Measurements from ENCODE around the gene SHANK1. TPM values are rescaled to one million over a fixed set of nuclear protein-coding genes. Genes with fewer than 3 reads are reported as not detected.
"Not testable (repeated sequence)": the region's sequence is repeated elsewhere in the genome, so short reads cannot be mapped to it uniquely, and the experiment has no call there.

SHANK1 gene
- total and polyA plus RNA-seq, 9 donors = 0.20 to 11.1 (median 2.5) TPM

GRCh38 chr19:50624949-50625600, 94.5 kb downstream of the SHANK1 start:
- DNase-seq = no peak
- Histone ChIP-seq H3K27ac (no peak overlapping the region), H3K4me3 (no peak overlapping the region), H3K4me1 (ENCODE audit: insufficient read depth) (no peaks in the 10 kb centered on the region), H3K9me3 (no peaks in the 10 kb centered on the region), H3K36me3 (no peaks in the 10 kb centered on the region), H3K27me3 (no peaks in the 10 kb centered on the region)
- intact Hi-C loops (cut with DNase I) = no loop called here
- WGBS, 3 donors = 87 to 91% (median 90%) methylated on average over 43 to 44 of the region's 44 CpGs
- TF ChIP-seq POLR2A (IDR thresholded peaks at IDR 0.05) (no peak), EP300 (IDR thresholded peaks at IDR 0.05) (no peak)
- TF ChIP-seq, protein P1, sequence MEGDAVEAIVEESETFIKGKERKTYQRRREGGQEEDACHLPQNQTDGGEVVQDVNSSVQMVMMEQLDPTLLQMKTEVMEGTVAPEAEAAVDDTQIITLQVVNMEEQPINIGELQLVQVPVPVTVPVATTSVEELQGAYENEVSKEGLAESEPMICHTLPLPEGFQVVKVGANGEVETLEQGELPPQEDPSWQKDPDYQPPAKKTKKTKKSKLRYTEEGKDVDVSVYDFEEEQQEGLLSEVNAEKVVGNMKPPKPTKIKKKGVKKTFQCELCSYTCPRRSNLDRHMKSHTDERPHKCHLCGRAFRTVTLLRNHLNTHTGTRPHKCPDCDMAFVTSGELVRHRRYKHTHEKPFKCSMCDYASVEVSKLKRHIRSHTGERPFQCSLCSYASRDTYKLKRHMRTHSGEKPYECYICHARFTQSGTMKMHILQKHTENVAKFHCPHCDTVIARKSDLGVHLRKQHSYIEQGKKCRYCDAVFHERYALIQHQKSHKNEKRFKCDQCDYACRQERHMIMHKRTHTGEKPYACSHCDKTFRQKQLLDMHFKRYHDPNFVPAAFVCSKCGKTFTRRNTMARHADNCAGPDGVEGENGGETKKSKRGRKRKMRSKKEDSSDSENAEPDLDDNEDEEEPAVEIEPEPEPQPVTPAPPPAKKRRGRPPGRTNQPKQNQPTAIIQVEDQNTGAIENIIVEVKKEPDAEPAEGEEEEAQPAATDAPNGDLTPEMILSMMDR (IDR thresholded peaks at IDR 0.05) = no peak

GRCh38 chr19:50620394-50620906, 99.2 kb downstream of the SHANK1 start:
- H3K9me3 ChIP-seq; H3K4me1 ChIP-seq (ENCODE audit: insufficient read depth); H3K27me3 ChIP-seq; intact Hi-C loops (cut with DNase I); H3K4me3 ChIP-seq; H3K27ac ChIP-seq; DNase-seq; H3K36me3 ChIP-seq: not testable (repeated sequence)
- 64 to 81% (median 76%) methylated on average over 4 to 5 of the region's 5 CpGs for WGBS, 3 donors

- H3K27ac ChIP-seq; H3K4me3 ChIP-seq; intact Hi-C loops (cut with DNase I); DNase-seq; H3K27me3 ChIP-seq; H3K36me3 ChIP-seq; H3K4me1 ChIP-seq (ENCODE audit: insufficient read depth); H3K9me3 ChIP-seq: not testable (repeated sequence)
- WGBS, 3 donors = 78 to 83% (median 79%) methylated on average over 5 of the region's 5 CpGs
Observed at GRCh38 chr19:50619184-50619583, 100.4 kb downstream of the SHANK1 start.

GRCh38 chr19:50618379-50618778, 101.2 kb downstream of the SHANK1 start:
- H3K4me1 ChIP-seq (ENCODE audit: insufficient read depth); H3K4me3 ChIP-seq; H3K27me3 ChIP-seq; intact Hi-C loops (cut with DNase I); H3K9me3 ChIP-seq; DNase-seq; H3K36me3 ChIP-seq; H3K27ac ChIP-seq: not testable (repeated sequence)
- WGBS, 3 donors = 74 to 80% (median 78%) methylated on average over 4 of the region's 5 CpGs

DNA sequence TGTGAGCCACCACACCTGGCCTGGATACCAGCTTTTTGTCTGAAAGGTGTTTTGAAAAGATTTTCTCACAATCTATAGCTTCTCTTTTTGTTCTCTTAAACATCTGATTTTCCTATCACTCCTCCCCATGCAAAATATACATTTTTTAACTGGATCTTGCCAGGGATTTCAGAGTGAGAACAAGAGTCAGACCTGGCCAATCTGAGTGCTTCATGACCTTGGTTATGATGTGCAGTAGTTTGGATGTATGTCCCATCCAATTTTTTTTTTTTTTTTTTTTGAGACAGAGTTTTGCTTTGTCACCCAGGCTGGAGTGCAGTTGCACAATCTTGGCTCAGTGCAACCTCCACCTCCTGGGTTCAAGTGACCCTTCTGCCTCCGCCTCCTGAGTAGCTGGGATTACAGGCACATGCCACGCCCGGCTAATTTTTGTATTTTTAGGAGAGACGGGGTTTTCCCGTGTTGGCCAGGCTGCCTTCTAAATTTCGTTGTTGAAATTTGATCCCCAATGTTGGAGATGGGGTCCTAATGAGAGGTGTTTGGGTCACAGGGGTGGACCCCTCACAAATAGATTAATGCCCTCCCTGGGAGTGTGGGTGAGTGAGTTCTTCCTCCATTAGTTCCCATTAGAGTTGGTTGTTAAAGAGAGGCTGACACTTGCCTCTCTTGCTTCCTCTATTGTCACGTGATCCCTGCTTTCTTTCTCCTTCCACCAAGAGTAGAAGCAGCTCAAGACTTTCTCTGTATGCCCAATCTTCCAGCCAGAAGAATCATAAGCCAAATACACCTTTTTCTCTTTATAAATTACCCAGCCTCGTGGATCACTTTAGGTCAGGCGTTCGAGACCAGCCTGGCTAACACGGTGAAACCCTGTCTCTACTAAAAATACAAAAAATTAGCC, 106.8 kb downstream of the SHANK1 start:
- intact Hi-C loops (cut with DNase I); H3K9me3 ChIP-seq; H3K4me3 ChIP-seq; H3K27me3 ChIP-seq; H3K27ac ChIP-seq; H3K36me3 ChIP-seq; DNase-seq; H3K4me1 ChIP-seq (ENCODE audit: insufficient read depth): not testable (repeated sequence)
- WGBS, 3 donors = 75 to 82% (median 77%) methylated on average over 11 of the region's 11 CpGs

Other genes starting within 250 kb of the SHANK1 start
- 100 to 1,000 TPM in 3 of 7 donors, 10 to 100 TPM in 4; 50.4 to 132 (median 96.7) TPM for gene EMC10, start 243.3 kb downstream of the SHANK1 start, total RNA-seq
- gene EMC10, start 243.3 kb downstream of the SHANK1 start, polyA plus RNA-seq = 100 to 1,000 TPM in 1 of 2 donors, 10 to 100 TPM in 1; 27.6 to 113 TPM
- 10 to 100 TPM in 1 of 7 donors, 1 to 10 TPM in 6; 2.1 to 10.3 (median 3.3) TPM for gene GARIN5A, start 243.0 kb downstream of the SHANK1 start, total RNA-seq
- 1 to 10 TPM in 1 of 2 donors, under 1 TPM in 1; 0.47 to 4.3 TPM for gene GARIN5A, start 243.0 kb downstream of the SHANK1 start, polyA plus RNA-seq
- 10 to 100 TPM; 15.0 to 28.9 (median 21.8) TPM for gene JOSD2, start 208.6 kb downstream of the SHANK1 start, total RNA-seq
- gene JOSD2, start 208.6 kb downstream of the SHANK1 start, polyA plus RNA-seq = 10 to 100 TPM in 1 of 2 donors, not detected in 1; 42.5 TPM
- gene ASPDH, start 205.9 kb downstream of the SHANK1 start, total RNA-seq = not detected
- not detected for gene ASPDH, start 205.9 kb downstream of the SHANK1 start, polyA plus RNA-seq
- 1 to 10 TPM; 1.2 to 7.9 (median 2.5) TPM for gene LRRC4B, start 151.4 kb downstream of the SHANK1 start, total RNA-seq
- gene LRRC4B, start 151.4 kb downstream of the SHANK1 start, polyA plus RNA-seq = 1 to 10 TPM in 1 of 2 donors, under 1 TPM in 1; 0.12 to 5.6 TPM
- gene SYT3, start 79.9 kb downstream of the SHANK1 start, total RNA-seq = under 1 TPM in 1 of 7 donors, not detected in 6; 0.08 TPM
- under 1 TPM; 0.10 to 0.32 TPM for gene SYT3, start 79.9 kb downstream of the SHANK1 start, polyA plus RNA-seq
- gene C19orf81, start 70.4 kb downstream of the SHANK1 start, total RNA-seq = 10 to 100 TPM in 1 of 7 donors, 1 to 10 TPM in 3, not detected in 3; 1.1 to 12.6 (median 2.1) TPM
- not detected for gene C19orf81, start 70.4 kb downstream of the SHANK1 start, polyA plus RNA-seq
- gene CLEC11A, start 3.6 kb upstream of the SHANK1 start, total RNA-seq = 100 to 1,000 TPM in 1 of 7 donors, 10 to 100 TPM in 6; 17.3 to 120 (median 33.8) TPM
- gene CLEC11A, start 3.6 kb upstream of the SHANK1 start, polyA plus RNA-seq = 10 to 100 TPM in 1 of 2 donors, 1 to 10 TPM in 1; 3.8 to 27.9 TPM
- not detected for gene GPR32, start 50.7 kb upstream of the SHANK1 start, total RNA-seq
- not detected for gene GPR32, start 50.7 kb upstream of the SHANK1 start, polyA plus RNA-seq
- gene ACP4, start 70.6 kb upstream of the SHANK1 start, total RNA-seq = not detected
- gene ACP4, start 70.6 kb upstream of the SHANK1 start, polyA plus RNA-seq = not detected
- under 1 TPM in 6 of 7 donors, not detected in 1; 0.40 to 0.95 (median 0.57) TPM for gene KLK1, start 104.0 kb upstream of the SHANK1 start, total RNA-seq
- gene KLK1, start 104.0 kb upstream of the SHANK1 start, polyA plus RNA-seq = 1 to 10 TPM in 1 of 2 donors, under 1 TPM in 1; 0.23 to 1.2 TPM
- gene KLK15, start 113.8 kb upstream of the SHANK1 start, total RNA-seq = not detected
- gene KLK15, start 113.8 kb upstream of the SHANK1 start, polyA plus RNA-seq = not detected
- gene KLK3, start 135.1 kb upstream of the SHANK1 start, total RNA-seq = under 1 TPM in 1 of 7 donors, not detected in 6; 0.20 TPM
- gene KLK3, start 135.1 kb upstream of the SHANK1 start, polyA plus RNA-seq = under 1 TPM; 0.13 to 0.24 TPM
- gene KLK2, start 153.6 kb upstream of the SHANK1 start, total RNA-seq = not detected
- not detected for gene KLK2, start 153.6 kb upstream of the SHANK1 start, polyA plus RNA-seq
- gene KLK4, start 191.6 kb upstream of the SHANK1 start, total RNA-seq = under 1 TPM in 1 of 7 donors, not detected in 6; 0.58 TPM
- not detected for gene KLK4, start 191.6 kb upstream of the SHANK1 start, polyA plus RNA-seq
- gene KLK5, start 233.2 kb upstream of the SHANK1 start, total RNA-seq = 1 to 10 TPM in 1 of 7 donors, under 1 TPM in 2, not detected in 4; 0.17 to 2.3 (median 0.41) TPM
- gene KLK5, start 233.2 kb upstream of the SHANK1 start, polyA plus RNA-seq = not detected
- gene KLK6, start 249.8 kb upstream of the SHANK1 start, total RNA-seq = 10 to 100 TPM in 1 of 7 donors, 1 to 10 TPM in 2, under 1 TPM in 2, not detected in 2; 0.24 to 21.7 (median 3.3) TPM
- under 1 TPM in 1 of 2 donors, not detected in 1; 0.07 TPM for gene KLK6, start 249.8 kb upstream of the SHANK1 start, polyA plus RNA-seq